ENCODE results near the gene AKAP13.

Gene AKAP13

GRCh38 chr15:85504749-85505676, 124.6 kb downstream of the AKAP13 start:
- peak; percentile 61 for TF ChIP-seq RAD21 (IDR thresholded peaks at IDR 0.05; ENCODE audit: low read depth)
- no peak for TF ChIP-seq CREB1 (IDR thresholded peaks at IDR 0.05; ENCODE audit: low read depth)

GRCh38 chr15:85507114-85507513, 126.7 kb downstream of the AKAP13 start:
- TF ChIP-seq TEAD4 (IDR thresholded peaks at IDR 0.05) (no peak), ZBTB7A (IDR thresholded peaks at IDR 0.05; ENCODE audit: low read depth) (no peak), TCF12 (IDR thresholded peaks at IDR 0.05; ENCODE audit: low read depth) (no peak), CREB1 (IDR thresholded peaks at IDR 0.05; ENCODE audit: low read depth) (no peak), EGR1 (IDR thresholded peaks at IDR 0.05) (no peak), CEBPB (IDR thresholded peaks at IDR 0.05) (no peak), EP300 (IDR thresholded peaks at IDR 0.05; ENCODE audit: borderline replicate concordance) (no peak)

GRCh38 chr15:85509973-85510372, 129.6 kb downstream of the AKAP13 start:
- TF ChIP-seq NFIC (IDR thresholded peaks at IDR 0.05) (no peak), FOXM1 (IDR thresholded peaks at IDR 0.05; ENCODE audit: borderline replicate concordance, low read depth) (no peak), CREB1 (IDR thresholded peaks at IDR 0.05; ENCODE audit: low read depth) (no peak), TEAD4 (IDR thresholded peaks at IDR 0.05) (no peak), EGR1 (IDR thresholded peaks at IDR 0.05) (no peak), RAD21 (IDR thresholded peaks at IDR 0.05; ENCODE audit: low read depth) (no peak), YY1 (IDR thresholded peaks at IDR 0.05; ENCODE audit: low read depth) (no peak), REST (IDR thresholded peaks at IDR 0.05; ENCODE audit: low read depth) (no peak), TCF12 (IDR thresholded peaks at IDR 0.05; ENCODE audit: low read depth) (no peak), ZBTB7A (IDR thresholded peaks at IDR 0.05; ENCODE audit: low read depth) (no peak), TAF1 (IDR thresholded peaks at IDR 0.05; ENCODE audit: low read depth) (no peak), EP300 (IDR thresholded peaks at IDR 0.05; ENCODE audit: borderline replicate concordance) (no peak), USF1 (IDR thresholded peaks at IDR 0.05) (no peak), CEBPB (IDR thresholded peaks at IDR 0.05) (no peak), MAX (IDR thresholded peaks at IDR 0.05) (no peak)

DNA sequence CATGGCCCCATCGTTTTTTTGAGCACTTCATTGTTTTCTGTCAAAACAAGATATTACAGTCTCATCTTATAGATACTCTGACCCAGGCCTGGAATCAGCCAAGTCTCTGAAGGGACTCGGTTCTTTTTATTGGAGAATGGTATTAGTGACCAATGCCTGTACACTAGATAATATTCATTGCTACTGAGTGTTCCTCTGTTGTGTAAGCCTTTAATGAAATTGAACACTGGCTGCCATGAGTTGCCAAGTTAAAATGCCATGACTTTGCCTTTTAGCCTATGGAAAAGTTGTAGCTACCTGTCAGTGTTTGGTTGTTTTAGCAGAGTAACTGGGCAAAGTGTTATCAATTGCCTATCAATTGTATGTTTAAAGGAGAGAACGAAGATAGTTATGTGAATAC, 134.0 kb downstream of the AKAP13 start:
- TF ChIP-seq MAX (IDR thresholded peaks at IDR 0.05) (no peak), EP300 (IDR thresholded peaks at IDR 0.05; ENCODE audit: borderline replicate concordance) (no peak), TAF1 (IDR thresholded peaks at IDR 0.05; ENCODE audit: low read depth) (no peak), NFIC (IDR thresholded peaks at IDR 0.05) (no peak)

DNA sequence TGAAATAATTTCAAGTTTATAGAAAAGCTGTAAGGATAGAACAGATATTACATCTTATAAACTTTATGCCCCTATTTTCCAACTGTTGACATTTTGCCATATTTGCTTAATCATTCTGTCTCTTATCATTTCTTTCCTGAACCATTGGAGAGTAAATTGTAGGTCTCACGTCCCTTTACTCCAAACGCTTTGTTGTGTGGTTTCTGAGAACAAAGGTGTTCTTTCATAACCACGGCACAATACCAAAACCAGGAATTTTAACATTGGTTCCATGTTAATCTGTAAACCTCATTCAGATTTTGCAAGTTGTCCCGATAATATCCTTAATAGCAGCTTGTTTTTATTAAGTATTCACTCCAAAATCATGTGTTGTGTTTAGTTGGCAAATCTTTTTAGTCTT, 134.8 kb downstream of the AKAP13 start:
- no peak for TF ChIP-seq NFIC (IDR thresholded peaks at IDR 0.05)
- no peak for TF ChIP-seq MAX (IDR thresholded peaks at IDR 0.05)
- TF ChIP-seq EP300 (IDR thresholded peaks at IDR 0.05; ENCODE audit: borderline replicate concordance), result no peak
- TF ChIP-seq CREB1 (IDR thresholded peaks at IDR 0.05; ENCODE audit: low read depth), result no peak
- TF ChIP-seq CEBPB (IDR thresholded peaks at IDR 0.05), result no peak
- TF ChIP-seq TEAD4 (IDR thresholded peaks at IDR 0.05), result no peak
- no peak for TF ChIP-seq EGR1 (IDR thresholded peaks at IDR 0.05)
- TF ChIP-seq ZBTB7A (IDR thresholded peaks at IDR 0.05; ENCODE audit: low read depth), result no peak
- no peak for TF ChIP-seq USF1 (IDR thresholded peaks at IDR 0.05)
- TF ChIP-seq REST (IDR thresholded peaks at IDR 0.05; ENCODE audit: low read depth), result no peak
- no peak for TF ChIP-seq YY1 (IDR thresholded peaks at IDR 0.05; ENCODE audit: low read depth)
- TF ChIP-seq RAD21 (IDR thresholded peaks at IDR 0.05; ENCODE audit: low read depth), result no peak
- no peak for TF ChIP-seq FOXM1 (IDR thresholded peaks at IDR 0.05; ENCODE audit: borderline replicate concordance, low read depth)
- TF ChIP-seq TCF12 (IDR thresholded peaks at IDR 0.05; ENCODE audit: low read depth), result no peak
- no peak for TF ChIP-seq TAF1 (IDR thresholded peaks at IDR 0.05; ENCODE audit: low read depth)

DNA sequence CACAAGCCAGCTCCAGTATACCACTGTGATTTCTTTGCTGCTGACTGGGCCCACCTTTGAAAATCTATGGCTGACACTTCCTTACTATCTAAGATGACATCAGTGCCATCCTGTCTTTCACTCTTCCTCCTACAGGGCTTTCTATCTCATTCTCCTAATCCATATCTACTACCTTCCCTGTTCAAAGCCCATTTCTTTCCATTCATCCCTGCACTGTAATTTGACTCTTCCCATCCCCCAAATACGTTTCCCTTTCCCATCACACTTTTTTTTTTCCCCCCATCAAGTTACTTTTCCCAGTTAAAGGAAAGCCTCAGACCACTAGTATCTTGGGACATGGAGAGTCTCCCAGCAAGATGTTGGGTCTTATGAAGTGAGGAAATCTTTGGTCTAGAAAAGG, 136.7 kb downstream of the AKAP13 start:
- TF ChIP-seq EGR1 (IDR thresholded peaks at IDR 0.05), result no peak
- TF ChIP-seq TCF12 (IDR thresholded peaks at IDR 0.05; ENCODE audit: low read depth), result no peak
- TF ChIP-seq YY1 (IDR thresholded peaks at IDR 0.05; ENCODE audit: low read depth), result no peak
- TF ChIP-seq MAX (IDR thresholded peaks at IDR 0.05), result no peak
- TF ChIP-seq NFIC (IDR thresholded peaks at IDR 0.05), result no peak
- TF ChIP-seq USF1 (IDR thresholded peaks at IDR 0.05), result no peak
- no peak for TF ChIP-seq CREB1 (IDR thresholded peaks at IDR 0.05; ENCODE audit: low read depth)
- TF ChIP-seq RAD21 (IDR thresholded peaks at IDR 0.05; ENCODE audit: low read depth), result no peak
- no peak for TF ChIP-seq FOXM1 (IDR thresholded peaks at IDR 0.05; ENCODE audit: borderline replicate concordance, low read depth)
- TF ChIP-seq CEBPB (IDR thresholded peaks at IDR 0.05), result no peak
- no peak for TF ChIP-seq EP300 (IDR thresholded peaks at IDR 0.05; ENCODE audit: borderline replicate concordance)
- TF ChIP-seq TAF1 (IDR thresholded peaks at IDR 0.05; ENCODE audit: low read depth), result no peak
- no peak for TF ChIP-seq TEAD4 (IDR thresholded peaks at IDR 0.05)
- TF ChIP-seq ZBTB7A (IDR thresholded peaks at IDR 0.05; ENCODE audit: low read depth), result no peak
- no peak for TF ChIP-seq REST (IDR thresholded peaks at IDR 0.05; ENCODE audit: low read depth)
